ENCODE measurements around the gene DYRK1B. TPM values are rescaled to one million over a fixed set of nuclear protein-coding genes. Genes with fewer than 3 reads are reported as not detected.

DYRK1B gene
- polyA plus RNA-seq, 1 of the 3 experiments (the other 2 are of a cell fraction), result 17.2 TPM

GRCh38 chr19:39819786-39820185 lies 14.2 kb downstream of the DYRK1B start:
- Histone ChIP-seq H2AFZ (ENCODE audit: low read depth) (no peak overlapping the region), H3K4me2 (no peak overlapping the region), H3K27me3 (ENCODE audit: insufficient read depth) (no peaks in the 10 kb centered on the region), H4K20me1 (ENCODE audit: insufficient read depth) (no peaks in the 10 kb centered on the region), H3K9me2 (no peaks in the 10 kb centered on the region), H3F3A (replicated peaks; ENCODE audit: insufficient read depth) (no peaks in the 10 kb centered on the region), H3K4me3 (ENCODE audit: low read depth in 2 of 2, low read length in 1 of 2) (no peak overlapping the region), H3K4me1 (ENCODE audit: control insufficient read depth in 1 of 2, insufficient read depth in 2 of 2, low read depth in 1 of 2, low read length in 1 of 2) (peaks cover 0 to 6% of the 10 kb centered on the region in 2 experiments; a peak in 1 of 4 replicates), H3K27ac (ENCODE audit: low read depth in 2 of 2, low read length in 1 of 2) (no peak overlapping the region), H3K79me2 (ENCODE audit: insufficient read depth) (peaks cover 8% of the 10 kb centered on the region; the same call in 1 of the 2 replicates), H3K9ac (no peak overlapping the region), H3K36me3 (replicated peaks in 1 of 2; ENCODE audit: control insufficient read depth in 1 of 2, insufficient read depth in 2 of 2, low read length in 1 of 2) (peaks cover 0 to 4% of the 10 kb centered on the region in 2 experiments), H3K9me3 (no peaks in the 10 kb centered on the region)
- ChIA-PET CTCF (interaction anchor here (0.6 to 2.5 kb wide), 3 partner anchors 14 to 27 kb away, joined by 3 to 7 read pairs (median 4); no protein-coding TSS in a partner anchor), POLR2A (no interaction called here)
- TF ChIP-seq FOSL2 (IDR thresholded peaks at IDR 0.05; ENCODE audit: borderline replicate concordance, low read depth) (no peak), ZBTB33 (IDR thresholded peaks at IDR 0.05; ENCODE audit: borderline replicate concordance, low read depth) (no peak), FOXJ3 (CRISPR knock-in tag; IDR thresholded peaks at IDR 0.05) (no peak), EZH2phosphoT487 (IDR thresholded peaks at IDR 0.05; ENCODE audit: borderline replicate concordance, low read depth) (no peak), TAF1 (IDR thresholded peaks at IDR 0.05; ENCODE audit: borderline replicate concordance, low read depth, low read length) (no peak), CTCF (IDR thresholded peaks at IDR 0.05) (no peak), GABPA (IDR thresholded peaks at IDR 0.05; ENCODE audit: low read depth) (no peak), SIN3A (IDR thresholded peaks at IDR 0.05; ENCODE audit: borderline replicate concordance, low read depth, low read length) (no peak), PBX3 (IDR thresholded peaks at IDR 0.05) (no peak), NRF1 (IDR thresholded peaks at IDR 0.05; ENCODE audit: low read depth, low read length) (no peak), SMC3 (IDR thresholded peaks at IDR 0.05; ENCODE audit: low read depth, low read length) (no peak), JUND (IDR thresholded peaks at IDR 0.05) (no peak)
- DNase-seq, result no peak
- 83% methylated on average over 3 of the region's 3 CpGs for WGBS (ENCODE audit: low lambda C conversion rate)

Measured in SK-N-SH (cell line).